ENCODE measurements around the gene ZFP62.

Gene ZFP62

GRCh38 chr5:180868960-180869359 lies 7.9 kb upstream of the ZFP62 start:
- DNase-seq (ENCODE audit: low spot score), result peak; percentile 87

- no peak for DNase-seq (ENCODE audit: low spot score)
These were observed 5.9 kb upstream of the ZFP62 start for GRCh38 chr5:180866985-180867384.

- DNase-seq (ENCODE audit: low spot score), result peak; percentile 28
These were observed 5.1 kb upstream of the ZFP62 start for GRCh38 chr5:180865981-180866695.

GRCh38 chr5:180862645-180863044 lies 1.6 kb upstream of the ZFP62 start:
- no peak for DNase-seq (ENCODE audit: low spot score)

GRCh38 chr5:180860273-180860886 lies 696 bp downstream of the ZFP62 start:
- DNase-seq (ENCODE audit: low spot score), result peak; percentile 93

- DNase-seq (ENCODE audit: low spot score), result no peak
These were observed 2.5 kb downstream of the ZFP62 start for GRCh38 chr5:180858586-180858985.

- no peak for DNase-seq (ENCODE audit: low spot score)
These were observed 7.3 kb downstream of the ZFP62 start for GRCh38 chr5:180853848-180854176.

- DNase-seq (ENCODE audit: low spot score), result no peak
These were observed 7.8 kb downstream of the ZFP62 start for GRCh38 chr5:180853121-180853847.

- no peak for DNase-seq (ENCODE audit: low spot score)
These were observed 8.6 kb downstream of the ZFP62 start for GRCh38 chr5:180852495-180852894.

- no peak for DNase-seq (ENCODE audit: low spot score)
These were observed 10.5 kb downstream of the ZFP62 start for GRCh38 chr5:180850434-180851078.

- no peak for DNase-seq (ENCODE audit: low spot score)
These were observed 11.2 kb downstream of the ZFP62 start for GRCh38 chr5:180849827-180850226.

- DNase-seq (ENCODE audit: low spot score), result no peak
These were observed 12.2 kb downstream of the ZFP62 start for GRCh38 chr5:180848878-180849277.

GRCh38 chr5:180848265-180848664 lies 12.8 kb downstream of the ZFP62 start:
- no peak for DNase-seq (ENCODE audit: low spot score)

- no peak for DNase-seq (ENCODE audit: low spot score)
These were observed 14.1 kb downstream of the ZFP62 start for GRCh38 chr5:180847026-180847425.

- no peak for DNase-seq (ENCODE audit: low spot score)
These were observed 16.2 kb downstream of the ZFP62 start for GRCh38 chr5:180844858-180845257.

GRCh38 chr5:180844432-180844831 lies 16.6 kb downstream of the ZFP62 start:
- no peak for DNase-seq (ENCODE audit: low spot score)

- no peak for DNase-seq (ENCODE audit: low spot score)
These were observed 21.1 kb downstream of the ZFP62 start for GRCh38 chr5:180839935-180840334.

- DNase-seq (ENCODE audit: low spot score), result no peak
These were observed 21.8 kb downstream of the ZFP62 start for GRCh38 chr5:180839227-180839626.

GRCh38 chr5:180837478-180837877 lies 23.6 kb downstream of the ZFP62 start:
- no peak for DNase-seq (ENCODE audit: low spot score)

GRCh38 chr5:180832638-180833068 lies 28.4 kb downstream of the ZFP62 start:
- DNase-seq (ENCODE audit: low spot score), result no peak

GRCh38 chr5:180831139-180832093 lies 29.7 kb downstream of the ZFP62 start:
- peak; percentile 75 for DNase-seq (ENCODE audit: low spot score)

All from SW480 (cell line).